Suprapubic skin (tissue), 4 donors: ENCODE data around the gene PLCL1. TPM values are rescaled to one million over a fixed set of nuclear protein-coding genes. Genes with fewer than 3 reads are reported as not detected.

Experiments
- DNase-seq, 2 donors: peaks; one replicate each; pipeline ENCODE4 v3.0.0-alpha.2; 2019; ENCODE audit warnings: low spot score in 2 of 2
- H3K27ac ChIP-seq: fragments of 200-600 bp; sonication (generic); one replicate; pipeline ENCODE4 v1.5.1; 2019
- H3K27me3 ChIP-seq: fragments of 200-600 bp; sonication (generic); one replicate; pipeline ENCODE4 v1.5.1; 2019
- H3K36me3 ChIP-seq: fragments of 200-600 bp; sonication (generic); one replicate; pipeline ENCODE4 v1.5.1; 2019
- H3K4me1 ChIP-seq: fragments of 200-600 bp; sonication (generic); one replicate; pipeline ENCODE4 v1.5.1; 2019
- H3K4me3 ChIP-seq: fragments of 200-600 bp; sonication (generic); one replicate; pipeline ENCODE4 v1.5.1; 2019; ENCODE audit warnings: mild to moderate bottlenecking
- H3K9me3 ChIP-seq: fragments of 200-600 bp; sonication (generic); one replicate; pipeline ENCODE4 v1.5.1; 2019
- CTCF ChIP-seq, 2 donors: fragments of 200-600 bp in 1 of 2; fragments of 450-650 bp in 1 of 2; sonication (generic) in 1 of 2; IDR thresholded peaks; one replicate each; pipeline ENCODE4 v1.5.1; 2016 to 2019; ENCODE audit warnings: antibody characterized with exemption in 2 of 2, mild to moderate bottlenecking in 1 of 2, moderate library complexity in 1 of 2
- EP300 ChIP-seq: sonication (generic); formaldehyde crosslinking; IDR thresholded peaks from one replicate; pipeline ENCODE4 v1.6.1; 2017; ENCODE audit warnings: antibody characterized with exemption
- POLR2A ChIP-seq, 2 donors: fragments of 450-650 bp; IDR thresholded peaks; one replicate each; pipeline ENCODE4 v1.6.1; 2017; ENCODE audit warnings: antibody characterized with exemption in 2 of 2, mild to moderate bottlenecking in 2 of 2, moderate library complexity in 2 of 2
- POLR2AphosphoS5 ChIP-seq, 3 donors: sonication (generic); formaldehyde crosslinking; IDR thresholded peaks; one replicate each; pipeline ENCODE4 v1.6.1; 2017; ENCODE audit warnings: antibody characterized with exemption in 3 of 3
- WGBS: methylation state at CpG from one replicate; pipeline ENCODE4 v1.1.5; 2018; 5-methylcytosine and 5-hydroxymethylcytosine counted together
- total RNA-seq, 4 donors: library from RNA; depleted of rRNA; stranded (reverse); fragments of >200 nt; gene quantifications; one replicate each; pipeline ENCODE4 v1.1.0, GENCODE V29; 2016

PLCL1 gene
- total RNA-seq, 4 donors from 2014 or later: 2.4 to 2.6 (median 2.5) TPM

GRCh38 chr2:198096965-198097364 lies 292.6 kb downstream of the PLCL1 start:
- Histone ChIP-seq H3K27me3 (no peaks in the 10 kb centered on the region), H3K4me1 (peaks cover 7% of the 10 kb centered on the region), H3K36me3 (no peaks in the 10 kb centered on the region), H3K4me3 (no peak overlapping the region), H3K9me3 (no peaks in the 10 kb centered on the region), H3K27ac (no peak overlapping the region)
- TF ChIP-seq POLR2AphosphoS5 (IDR thresholded peaks at IDR 0.05): no peak
- TF ChIP-seq EP300: no peak
- TF ChIP-seq POLR2A (IDR thresholded peaks at IDR 0.05): no peak
- no peak for TF ChIP-seq CTCF (IDR thresholded peaks at IDR 0.05)
- DNase-seq: no peak
- 70% methylated on average over 2 of the region's 2 CpGs for WGBS

GRCh38 chr2:198097630-198098029 lies 293.2 kb downstream of the PLCL1 start:
- H3K9me3 ChIP-seq: no peaks in the 10 kb centered on the region
- H3K4me3 ChIP-seq: no peak overlapping the region
- no peaks in the 10 kb centered on the region for H3K27me3 ChIP-seq
- no peak for DNase-seq
- 94% methylated on average over 3 of the region's 3 CpGs for WGBS
- no peak overlapping the region for H3K27ac ChIP-seq
- H3K36me3 ChIP-seq: no peaks in the 10 kb centered on the region
- TF ChIP-seq POLR2A (IDR thresholded peaks at IDR 0.05): no peak
- TF ChIP-seq EP300: no peak
- TF ChIP-seq CTCF (IDR thresholded peaks at IDR 0.05): no peak
- no peak for TF ChIP-seq POLR2AphosphoS5 (IDR thresholded peaks at IDR 0.05)
- peaks cover 7% of the 10 kb centered on the region for H3K4me1 ChIP-seq

GRCh38 chr2:198098386-198098785 lies 294.0 kb downstream of the PLCL1 start:
- Histone ChIP-seq H3K27ac (no peak overlapping the region), H3K36me3 (no peaks in the 10 kb centered on the region), H3K4me1 (peaks cover 7% of the 10 kb centered on the region), H3K4me3 (no peak overlapping the region), H3K9me3 (no peaks in the 10 kb centered on the region), H3K27me3 (no peaks in the 10 kb centered on the region)
- TF ChIP-seq CTCF (IDR thresholded peaks at IDR 0.05): no peak
- no peak for TF ChIP-seq EP300
- no peak for TF ChIP-seq POLR2AphosphoS5 (IDR thresholded peaks at IDR 0.05)
- no peak for TF ChIP-seq POLR2A (IDR thresholded peaks at IDR 0.05)
- WGBS: 96% methylated on average over 1 of the region's 1 CpG
- DNase-seq: no peak

GRCh38 chr2:198098918-198099317 lies 294.5 kb downstream of the PLCL1 start:
- WGBS: 70% methylated on average over 6 of the region's 6 CpGs
- Histone ChIP-seq H3K4me3 (no peak overlapping the region), H3K36me3 (no peaks in the 10 kb centered on the region)

GRCh38 chr2:198100346-198100745 lies 296.0 kb downstream of the PLCL1 start:
- Histone ChIP-seq H3K27me3 (no peaks in the 10 kb centered on the region), H3K9me3 (no peaks in the 10 kb centered on the region), H3K27ac (no peak overlapping the region), H3K4me1 (peaks cover 7% of the 10 kb centered on the region), H3K36me3 (no peaks in the 10 kb centered on the region), H3K4me3 (no peak overlapping the region)
- no peak for TF ChIP-seq POLR2AphosphoS5 (IDR thresholded peaks at IDR 0.05)
- TF ChIP-seq CTCF (IDR thresholded peaks at IDR 0.05): no peak
- no peak for TF ChIP-seq POLR2A (IDR thresholded peaks at IDR 0.05)
- TF ChIP-seq EP300: no peak
- WGBS: 29% methylated on average over 1 of the region's 1 CpG
- no peak for DNase-seq

More at GRCh38 chr2:198098918-198099317, 294.5 kb downstream of the PLCL1 start:
- peaks cover 7% of the 10 kb centered on the region for H3K4me1 ChIP-seq
- TF ChIP-seq POLR2AphosphoS5 (IDR thresholded peaks at IDR 0.05) (no peak), CTCF (IDR thresholded peaks at IDR 0.05) (no peak), POLR2A (IDR thresholded peaks at IDR 0.05) (no peak), EP300 (no peak)
- H3K27ac ChIP-seq: no peak overlapping the region
- H3K9me3 ChIP-seq: no peaks in the 10 kb centered on the region
- no peak for DNase-seq
- H3K27me3 ChIP-seq: no peaks in the 10 kb centered on the region
